22Rv1 (cell line): Measurements from ENCODE around the gene HOTAIR.

Source experiments
- ZFX ChIP-seq: fragments of 450-650 bp; IDR thresholded peaks from 2 replicates; pipeline ENCODE4 v1.6.1; 2017; ENCODE audit warnings: antibody characterized with exemption, borderline replicate concordance
- TF ChIP-seq, protein P1 (sequence below): fragments of 450-650 bp; IDR thresholded peaks from 2 replicates; pipeline ENCODE4 v1.5.1; 2017; ENCODE audit warnings: mild to moderate bottlenecking

DNA sequence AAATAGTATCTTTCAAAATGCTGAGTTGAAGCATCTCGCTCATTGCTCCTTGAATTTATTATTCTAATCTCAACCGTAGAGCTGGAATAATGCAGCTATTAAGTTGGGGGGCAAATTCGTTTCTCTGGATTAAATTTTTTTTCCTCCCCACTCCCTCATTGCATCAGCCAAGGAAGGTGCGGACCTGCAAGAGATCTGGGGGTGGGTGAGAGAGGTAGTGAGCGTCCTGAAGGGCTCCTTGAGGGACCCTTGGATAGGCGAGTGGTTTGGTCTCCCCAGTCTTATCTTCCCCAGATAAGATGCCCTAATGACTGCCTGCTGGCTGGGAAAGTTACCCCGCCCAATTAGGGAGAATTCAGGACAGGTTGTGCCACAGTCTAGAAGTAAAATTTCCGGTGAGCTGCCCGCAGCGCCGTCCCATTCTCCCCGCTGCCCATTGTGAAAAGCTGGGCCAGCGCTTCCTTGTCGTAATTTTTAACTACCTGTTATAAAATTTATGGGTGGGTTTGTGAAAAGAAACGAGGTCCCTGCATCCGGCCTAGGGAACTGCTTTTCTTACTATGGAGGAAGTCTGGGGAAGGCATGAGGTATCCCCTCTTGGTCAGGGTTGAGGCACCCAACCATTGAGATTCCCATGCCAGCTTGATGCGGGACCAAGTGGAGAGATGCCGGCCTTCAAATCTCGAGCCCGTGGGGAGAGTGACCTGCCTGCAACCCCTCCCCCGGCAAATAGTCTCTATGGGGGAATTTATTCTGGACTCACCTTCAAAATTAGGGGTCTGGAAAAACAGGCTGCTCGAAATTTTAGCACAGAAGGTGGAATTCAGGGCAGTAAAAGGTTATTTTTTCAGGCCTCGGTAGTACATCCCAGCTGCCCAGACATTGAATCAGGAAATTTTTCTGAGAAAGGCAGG is 40.5 kb upstream of the HOTAIR start:
- TF ChIP-seq, protein P1, sequence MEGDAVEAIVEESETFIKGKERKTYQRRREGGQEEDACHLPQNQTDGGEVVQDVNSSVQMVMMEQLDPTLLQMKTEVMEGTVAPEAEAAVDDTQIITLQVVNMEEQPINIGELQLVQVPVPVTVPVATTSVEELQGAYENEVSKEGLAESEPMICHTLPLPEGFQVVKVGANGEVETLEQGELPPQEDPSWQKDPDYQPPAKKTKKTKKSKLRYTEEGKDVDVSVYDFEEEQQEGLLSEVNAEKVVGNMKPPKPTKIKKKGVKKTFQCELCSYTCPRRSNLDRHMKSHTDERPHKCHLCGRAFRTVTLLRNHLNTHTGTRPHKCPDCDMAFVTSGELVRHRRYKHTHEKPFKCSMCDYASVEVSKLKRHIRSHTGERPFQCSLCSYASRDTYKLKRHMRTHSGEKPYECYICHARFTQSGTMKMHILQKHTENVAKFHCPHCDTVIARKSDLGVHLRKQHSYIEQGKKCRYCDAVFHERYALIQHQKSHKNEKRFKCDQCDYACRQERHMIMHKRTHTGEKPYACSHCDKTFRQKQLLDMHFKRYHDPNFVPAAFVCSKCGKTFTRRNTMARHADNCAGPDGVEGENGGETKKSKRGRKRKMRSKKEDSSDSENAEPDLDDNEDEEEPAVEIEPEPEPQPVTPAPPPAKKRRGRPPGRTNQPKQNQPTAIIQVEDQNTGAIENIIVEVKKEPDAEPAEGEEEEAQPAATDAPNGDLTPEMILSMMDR: no peak
- no peak for TF ChIP-seq ZFX
